Measurements from ENCODE around the gene SOX6.

Gene SOX6

DNA sequence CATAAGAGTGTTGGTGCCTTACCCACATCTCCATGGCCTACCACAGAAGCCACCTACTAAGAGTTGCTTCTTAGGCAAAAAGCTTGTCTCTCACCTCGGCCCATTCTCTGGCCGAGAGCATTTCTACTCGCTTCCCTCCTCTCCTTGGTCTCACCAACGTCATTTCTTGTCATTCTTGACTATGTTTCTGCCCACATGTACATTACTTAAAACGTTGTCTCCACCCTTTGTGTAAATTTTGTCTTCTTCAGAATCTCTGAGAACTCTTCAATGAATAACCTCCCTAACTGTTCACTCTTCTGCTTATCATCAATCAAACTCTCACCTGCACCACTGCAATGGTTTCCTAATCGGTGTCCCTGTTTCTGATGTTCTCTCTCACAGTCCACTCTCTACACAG, 20.1 kb downstream of the SOX6 start:
- Histone ChIP-seq H3K27ac (no peak overlapping the region), H3K27me3 (no peaks in the 10 kb centered on the region), H3K4me3 (ENCODE audit: low read depth in 1 of 2, low read length in 1 of 2) (no peak overlapping the region), H3K9me3 (no peaks in the 10 kb centered on the region), H3K36me3 (no peaks in the 10 kb centered on the region), H3K4me1 (ENCODE audit: control insufficient read depth in 1 of 2, insufficient read depth in 1 of 2, low read depth in 1 of 2, low read length in 1 of 2) (no peaks in the 10 kb centered on the region)
- TF ChIP-seq, protein P1, sequence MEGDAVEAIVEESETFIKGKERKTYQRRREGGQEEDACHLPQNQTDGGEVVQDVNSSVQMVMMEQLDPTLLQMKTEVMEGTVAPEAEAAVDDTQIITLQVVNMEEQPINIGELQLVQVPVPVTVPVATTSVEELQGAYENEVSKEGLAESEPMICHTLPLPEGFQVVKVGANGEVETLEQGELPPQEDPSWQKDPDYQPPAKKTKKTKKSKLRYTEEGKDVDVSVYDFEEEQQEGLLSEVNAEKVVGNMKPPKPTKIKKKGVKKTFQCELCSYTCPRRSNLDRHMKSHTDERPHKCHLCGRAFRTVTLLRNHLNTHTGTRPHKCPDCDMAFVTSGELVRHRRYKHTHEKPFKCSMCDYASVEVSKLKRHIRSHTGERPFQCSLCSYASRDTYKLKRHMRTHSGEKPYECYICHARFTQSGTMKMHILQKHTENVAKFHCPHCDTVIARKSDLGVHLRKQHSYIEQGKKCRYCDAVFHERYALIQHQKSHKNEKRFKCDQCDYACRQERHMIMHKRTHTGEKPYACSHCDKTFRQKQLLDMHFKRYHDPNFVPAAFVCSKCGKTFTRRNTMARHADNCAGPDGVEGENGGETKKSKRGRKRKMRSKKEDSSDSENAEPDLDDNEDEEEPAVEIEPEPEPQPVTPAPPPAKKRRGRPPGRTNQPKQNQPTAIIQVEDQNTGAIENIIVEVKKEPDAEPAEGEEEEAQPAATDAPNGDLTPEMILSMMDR (IDR thresholded peaks at IDR 0.05) = no peak

DNA sequence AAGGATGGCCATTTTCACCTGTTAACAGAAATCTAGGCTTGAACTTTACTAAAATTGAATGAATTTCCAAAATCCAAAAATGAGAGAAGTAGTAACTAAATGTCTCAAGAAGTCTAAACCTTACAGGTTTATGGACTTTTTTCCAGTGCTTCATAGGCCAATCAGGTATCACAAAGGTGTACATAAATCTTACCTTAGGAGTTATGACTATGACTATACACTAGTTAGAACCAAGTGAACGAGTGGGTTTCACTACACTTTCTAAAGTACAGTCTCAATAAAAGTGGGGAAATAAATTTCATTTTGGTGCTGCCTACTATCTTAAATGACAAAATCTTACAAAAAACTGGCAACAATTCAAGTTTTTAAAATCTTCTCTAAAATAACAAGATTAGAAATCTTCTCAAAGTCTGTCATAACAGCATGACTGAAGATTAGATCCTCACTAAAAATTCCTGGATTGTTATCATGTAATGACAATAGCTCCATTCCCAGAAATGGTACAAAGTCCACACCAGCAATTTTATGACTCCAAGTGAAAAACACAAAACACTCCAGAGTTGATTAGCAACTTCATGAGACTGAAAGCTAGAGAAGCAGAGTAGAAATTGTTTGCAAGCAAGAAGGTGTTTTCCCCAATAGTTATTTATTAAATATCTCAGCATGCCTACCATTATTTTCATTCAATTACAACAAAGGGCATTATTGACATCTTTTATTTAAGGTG, 20.9 kb downstream of the SOX6 start:
- Histone ChIP-seq H3K27ac (no peak overlapping the region), H3K9me3 (no peaks in the 10 kb centered on the region), H3K36me3 (no peaks in the 10 kb centered on the region), H3K27me3 (no peaks in the 10 kb centered on the region), H3K4me3 (ENCODE audit: low read depth in 1 of 2, low read length in 1 of 2) (no peak overlapping the region), H3K4me1 (ENCODE audit: control insufficient read depth in 1 of 2, insufficient read depth in 1 of 2, low read depth in 1 of 2, low read length in 1 of 2) (no peaks in the 10 kb centered on the region)
- TF ChIP-seq, protein P1 (IDR thresholded peaks at IDR 0.05) = no peak

DNA sequence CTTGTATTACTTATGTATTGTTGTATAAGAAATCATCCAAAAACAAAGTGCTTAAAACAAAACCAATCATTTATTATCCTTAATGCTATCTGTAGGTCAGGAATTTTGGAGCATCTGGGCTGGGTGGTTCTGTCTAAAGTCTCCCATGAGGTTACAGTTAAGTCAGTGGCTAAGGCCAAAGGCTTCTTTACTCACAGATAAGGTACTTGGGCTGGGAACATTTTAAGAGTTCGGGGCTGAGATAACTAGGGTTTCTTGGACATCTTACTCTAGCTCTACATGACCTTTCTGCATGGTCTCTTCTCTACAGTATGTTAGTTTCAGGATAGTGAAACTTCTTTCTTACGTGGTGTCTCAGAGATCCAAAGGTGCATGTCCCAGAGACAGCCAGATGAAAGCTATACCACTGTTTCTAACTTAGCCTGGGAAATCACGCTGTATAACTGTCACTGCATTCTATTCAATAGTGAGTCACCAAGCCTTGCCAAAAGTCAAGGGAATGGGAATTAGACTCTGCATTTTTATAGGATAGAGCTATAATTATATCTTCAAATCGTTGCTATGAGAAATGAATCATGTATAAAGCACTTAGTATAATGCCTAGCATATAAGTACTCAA, 29.6 kb downstream of the SOX6 start:
- TF ChIP-seq, protein P1 (IDR thresholded peaks at IDR 0.05) = no peak
- no peaks in the 10 kb centered on the region for H3K27me3 ChIP-seq
- no peaks in the 10 kb centered on the region for H3K9me3 ChIP-seq
- H3K4me1 ChIP-seq (ENCODE audit: control insufficient read depth in 1 of 2, insufficient read depth in 1 of 2, low read depth in 1 of 2, low read length in 1 of 2) = no peaks in the 10 kb centered on the region
- H3K27ac ChIP-seq = no peak overlapping the region
- H3K36me3 ChIP-seq = no peaks in the 10 kb centered on the region
- H3K4me3 ChIP-seq (ENCODE audit: low read depth in 1 of 2, low read length in 1 of 2) = no peak overlapping the region

DNA sequence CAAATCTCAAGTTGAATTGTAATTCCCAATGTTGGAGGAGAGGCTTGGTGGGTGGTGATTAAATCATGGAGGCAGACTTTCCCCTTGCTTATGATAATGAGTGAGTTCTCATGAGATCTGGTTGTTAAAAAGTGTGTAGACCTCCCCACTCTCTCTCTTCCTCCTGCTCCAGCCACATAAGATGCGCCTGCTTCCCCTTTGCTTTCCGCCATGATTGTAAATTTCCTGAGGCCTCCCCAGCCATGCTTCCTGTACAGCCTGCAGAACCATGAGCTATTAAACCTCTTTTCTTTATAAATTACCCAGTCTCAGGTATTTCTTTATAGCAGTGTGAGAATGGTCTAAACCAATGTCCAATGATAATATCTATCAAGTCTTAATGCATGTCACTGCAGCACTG, 34.2 kb downstream of the SOX6 start:
- Histone ChIP-seq H3K4me3 (ENCODE audit: low read depth in 1 of 2, low read length in 1 of 2) (no peak overlapping the region), H3K4me1 (ENCODE audit: control insufficient read depth in 1 of 2, insufficient read depth in 1 of 2, low read depth in 1 of 2, low read length in 1 of 2) (no peaks in the 10 kb centered on the region), H3K9me3 (no peaks in the 10 kb centered on the region), H3K36me3 (no peaks in the 10 kb centered on the region), H3K27ac (no peak overlapping the region), H3K27me3 (no peaks in the 10 kb centered on the region)
- TF ChIP-seq, protein P1 (IDR thresholded peaks at IDR 0.05) = no peak

DNA sequence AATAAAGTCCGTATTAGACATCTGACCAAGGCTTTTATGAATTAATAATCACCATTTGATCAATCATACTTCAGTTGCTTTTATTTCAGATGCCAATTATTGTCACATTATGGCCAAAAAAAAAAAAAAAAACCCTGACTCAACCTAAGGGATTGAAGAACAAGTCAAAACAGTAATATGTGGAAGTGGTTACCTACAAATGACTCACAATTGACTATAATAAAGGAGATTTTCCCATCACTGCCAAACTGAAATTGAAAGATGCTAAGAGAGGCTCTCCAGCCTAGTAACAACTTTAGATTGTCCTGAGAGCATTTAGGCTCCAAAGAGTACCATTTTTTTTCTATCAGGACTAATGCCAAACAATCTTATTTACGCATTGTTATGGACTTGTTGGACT, 35.2 kb downstream of the SOX6 start:
- Histone ChIP-seq H3K9me3 (no peaks in the 10 kb centered on the region), H3K36me3 (no peaks in the 10 kb centered on the region), H3K4me3 (ENCODE audit: low read depth in 1 of 2, low read length in 1 of 2) (no peak overlapping the region), H3K27me3 (no peaks in the 10 kb centered on the region), H3K27ac (no peak overlapping the region), H3K4me1 (ENCODE audit: control insufficient read depth in 1 of 2, insufficient read depth in 1 of 2, low read depth in 1 of 2, low read length in 1 of 2) (no peaks in the 10 kb centered on the region)
- TF ChIP-seq, protein P1 (IDR thresholded peaks at IDR 0.05) = no peak
